Measurements from ENCODE around the gene FNDC3B.

The FNDC3B gene

GRCh38 chr3:172156586-172156955, 117.2 kb downstream of the FNDC3B start:
- DNase-seq: peak; percentile 22

- DNase-seq: no peak
These were observed 118.3 kb downstream of the FNDC3B start for GRCh38 chr3:172157564-172158258.

DNA sequence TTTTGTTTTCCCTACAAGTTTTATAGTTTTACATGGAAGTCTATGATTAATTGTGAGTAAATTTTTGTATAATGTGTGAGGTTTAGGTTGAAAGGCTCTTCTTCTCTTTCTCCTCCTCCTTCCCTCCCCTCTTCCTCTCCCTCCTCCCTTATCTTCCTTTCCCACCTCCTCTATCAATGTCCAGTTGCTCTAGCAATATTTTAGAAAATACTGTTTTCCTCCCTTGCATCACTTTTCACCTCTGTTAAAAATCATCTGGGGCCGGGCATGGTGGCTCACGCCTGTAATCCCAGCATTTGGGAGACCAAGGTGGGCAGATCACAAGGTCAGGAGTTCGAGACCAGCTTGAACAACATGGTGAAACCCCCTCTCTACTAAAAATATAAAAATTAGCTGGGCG, 119.4 kb downstream of the FNDC3B start:
- DNase-seq: no peak

DNA sequence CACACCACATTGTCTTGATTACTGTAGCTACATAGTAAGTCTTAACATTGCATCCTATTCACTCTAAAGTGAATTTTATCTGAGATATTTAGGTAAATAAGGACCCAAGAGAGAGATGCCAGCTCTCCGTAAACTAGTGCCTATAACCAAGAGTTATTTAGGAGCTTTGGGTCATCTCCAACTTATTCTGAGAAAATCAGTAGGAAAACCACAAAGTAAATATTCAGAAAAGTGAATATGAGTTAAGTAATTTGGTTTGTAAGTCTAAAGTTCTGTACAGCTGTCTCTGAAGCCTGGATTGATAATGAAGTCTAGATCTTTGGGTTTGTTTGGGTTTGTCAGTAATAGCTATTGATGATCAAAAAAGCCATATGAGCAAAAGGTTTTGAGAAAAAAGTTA, 120.0 kb downstream of the FNDC3B start:
- DNase-seq: no peak

DNA sequence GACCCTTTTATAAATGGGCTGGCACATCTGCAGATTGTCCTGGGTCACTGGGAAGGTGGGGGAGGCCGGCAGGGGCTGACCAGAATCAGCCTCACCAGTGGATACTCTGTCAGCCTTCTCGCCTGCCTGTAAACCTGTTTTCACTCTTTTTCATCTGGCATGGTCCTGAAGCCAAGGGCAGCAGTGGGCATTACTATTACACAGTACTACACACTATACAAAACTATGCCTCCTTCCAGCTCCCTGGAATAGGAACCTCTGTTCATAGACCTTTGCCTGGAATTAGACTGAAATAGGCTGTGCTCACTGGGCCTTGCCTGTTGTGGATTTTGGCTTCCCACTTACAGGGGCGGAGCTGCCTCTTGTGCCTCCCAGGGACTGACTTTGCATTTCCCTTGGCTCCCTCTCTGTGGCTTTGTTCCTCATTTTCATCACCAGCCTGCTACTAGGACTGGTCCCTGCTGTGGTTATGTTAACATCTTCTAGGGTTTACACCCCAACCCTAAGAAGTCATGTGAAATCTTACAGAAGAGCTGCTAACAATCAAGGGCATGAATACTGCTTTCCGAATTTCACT, 120.7 kb downstream of the FNDC3B start:
- DNase-seq: no peak

DNA sequence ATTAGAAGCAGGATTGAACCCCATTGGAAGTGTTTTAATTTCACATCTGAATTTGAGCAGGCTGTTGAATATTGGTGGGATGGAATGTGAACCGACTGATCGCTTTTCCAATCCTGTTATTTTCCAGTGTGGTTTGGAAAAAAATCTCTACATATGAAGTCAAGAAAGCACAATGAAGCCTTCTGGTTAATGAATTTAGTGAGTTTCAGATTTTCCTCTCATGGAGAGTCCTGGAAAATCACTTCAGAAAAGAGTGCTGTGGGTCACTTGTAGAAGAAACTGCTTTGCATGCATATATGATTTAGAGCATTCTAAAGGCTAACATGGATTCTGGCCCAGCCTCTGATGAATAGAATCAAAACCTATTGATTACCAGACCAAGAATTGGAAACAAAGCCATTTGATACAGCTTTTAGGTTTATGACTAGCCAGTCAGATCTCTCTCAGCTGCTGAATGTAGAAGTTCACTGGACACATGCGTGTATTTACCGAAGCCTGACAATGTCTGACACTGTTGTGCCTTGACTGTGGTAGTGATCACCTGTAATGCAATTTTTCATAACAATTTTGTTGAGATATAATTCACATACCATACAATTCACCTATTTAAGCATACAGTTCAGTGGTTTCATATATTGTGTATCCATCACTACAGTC, 121.9 kb downstream of the FNDC3B start:
- DNase-seq: no peak

DNA sequence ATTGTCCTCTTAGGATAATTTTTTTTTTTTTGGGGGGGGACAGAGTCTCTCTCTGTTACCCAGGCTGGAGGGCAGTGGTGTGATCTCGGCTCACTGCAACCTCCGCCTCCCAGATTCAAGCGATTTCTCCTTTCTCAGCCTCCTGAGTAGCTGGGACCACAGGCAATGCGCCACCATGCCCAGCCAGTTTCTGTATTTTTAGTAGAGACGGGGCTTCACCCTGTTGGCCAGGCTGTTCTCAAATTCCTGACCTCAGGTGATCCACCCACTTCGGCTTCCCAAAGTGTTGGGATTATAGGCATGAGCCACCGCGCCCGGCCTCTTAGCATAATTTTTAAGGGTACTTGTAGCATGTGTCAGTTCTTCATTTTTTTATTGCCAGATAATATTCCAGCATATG, 122.6 kb downstream of the FNDC3B start:
- no peak for DNase-seq

DNA sequence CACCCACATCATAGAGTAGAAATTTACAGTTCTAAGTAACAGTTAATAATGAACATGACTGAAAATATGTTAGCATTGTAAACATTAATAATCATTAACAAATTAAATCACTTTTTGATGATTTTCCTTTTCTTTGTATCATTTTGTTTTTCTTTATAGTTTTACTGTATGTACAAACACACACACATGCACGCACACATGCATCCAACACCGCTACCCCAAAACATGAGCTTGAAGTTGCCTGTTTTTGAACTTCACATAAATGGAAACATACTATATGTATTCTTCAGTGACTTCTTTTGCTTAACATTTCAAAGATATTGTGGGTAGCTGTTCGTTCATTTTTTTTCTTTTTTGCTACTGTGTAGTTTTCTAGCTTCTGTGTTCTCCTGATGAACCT, 123.9 kb downstream of the FNDC3B start:
- no peak for DNase-seq

- no peak for DNase-seq
These were observed 125.4 kb downstream of the FNDC3B start for GRCh38 chr3:172164620-172165362.

- no peak for DNase-seq
These were observed 126.9 kb downstream of the FNDC3B start for GRCh38 chr3:172166261-172166660.

DNA sequence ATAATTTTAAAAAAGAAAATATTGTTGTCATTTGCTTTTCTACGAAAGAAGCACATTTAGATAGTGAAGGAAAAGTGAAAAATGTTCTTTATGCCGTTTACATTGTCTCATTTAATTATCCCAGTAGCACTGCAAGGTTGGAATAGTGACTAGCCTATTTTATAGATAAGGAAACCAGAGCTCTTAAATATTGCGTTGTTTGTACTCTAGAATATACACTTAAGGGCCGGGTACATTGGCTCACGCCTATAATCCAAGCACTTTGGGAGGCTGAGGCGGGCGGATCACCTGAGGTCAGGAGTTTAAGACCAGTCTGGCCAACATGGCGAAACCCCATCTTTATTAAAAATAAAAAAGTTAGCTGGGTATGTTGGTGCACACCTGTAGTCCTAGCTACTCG, 127.5 kb downstream of the FNDC3B start:
- no peak for DNase-seq

GRCh38 chr3:172167892-172168648, 128.7 kb downstream of the FNDC3B start:
- DNase-seq: no peak

DNA sequence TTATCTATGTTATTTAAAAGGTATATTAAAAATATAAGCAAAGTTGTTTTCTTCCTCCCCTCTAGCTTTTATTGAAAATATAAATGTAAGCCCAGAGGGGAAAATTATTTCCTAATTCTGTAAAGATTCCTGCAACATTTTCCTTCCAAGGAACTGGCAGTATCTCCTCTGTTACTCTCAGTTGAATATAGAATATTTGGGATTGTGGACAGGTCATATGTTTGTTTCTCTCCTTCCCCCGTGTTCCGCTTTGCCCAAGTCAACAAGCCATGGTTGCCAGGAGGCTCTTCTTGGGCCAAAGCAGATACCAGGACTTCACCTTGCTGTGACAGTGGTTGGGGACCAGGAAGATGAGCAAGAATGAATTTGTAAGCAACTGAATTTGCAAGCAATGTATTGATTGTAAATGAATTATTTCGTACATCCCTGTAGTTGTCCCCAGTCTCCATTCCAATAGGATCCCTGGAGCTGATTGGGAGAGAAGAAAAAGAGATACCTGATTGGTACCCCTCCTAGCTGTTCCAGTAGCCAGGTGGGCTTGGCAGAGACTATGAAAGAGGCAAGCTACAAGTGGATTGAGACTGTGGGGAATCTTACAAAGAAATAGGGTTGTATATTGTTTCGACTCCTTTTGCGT, 130.8 kb downstream of the FNDC3B start:
- no peak for DNase-seq

GRCh38 chr3:172170841-172171240, 131.5 kb downstream of the FNDC3B start:
- DNase-seq: no peak

GRCh38 chr3:172171396-172172075, 132.2 kb downstream of the FNDC3B start:
- DNase-seq: no peak

DNA sequence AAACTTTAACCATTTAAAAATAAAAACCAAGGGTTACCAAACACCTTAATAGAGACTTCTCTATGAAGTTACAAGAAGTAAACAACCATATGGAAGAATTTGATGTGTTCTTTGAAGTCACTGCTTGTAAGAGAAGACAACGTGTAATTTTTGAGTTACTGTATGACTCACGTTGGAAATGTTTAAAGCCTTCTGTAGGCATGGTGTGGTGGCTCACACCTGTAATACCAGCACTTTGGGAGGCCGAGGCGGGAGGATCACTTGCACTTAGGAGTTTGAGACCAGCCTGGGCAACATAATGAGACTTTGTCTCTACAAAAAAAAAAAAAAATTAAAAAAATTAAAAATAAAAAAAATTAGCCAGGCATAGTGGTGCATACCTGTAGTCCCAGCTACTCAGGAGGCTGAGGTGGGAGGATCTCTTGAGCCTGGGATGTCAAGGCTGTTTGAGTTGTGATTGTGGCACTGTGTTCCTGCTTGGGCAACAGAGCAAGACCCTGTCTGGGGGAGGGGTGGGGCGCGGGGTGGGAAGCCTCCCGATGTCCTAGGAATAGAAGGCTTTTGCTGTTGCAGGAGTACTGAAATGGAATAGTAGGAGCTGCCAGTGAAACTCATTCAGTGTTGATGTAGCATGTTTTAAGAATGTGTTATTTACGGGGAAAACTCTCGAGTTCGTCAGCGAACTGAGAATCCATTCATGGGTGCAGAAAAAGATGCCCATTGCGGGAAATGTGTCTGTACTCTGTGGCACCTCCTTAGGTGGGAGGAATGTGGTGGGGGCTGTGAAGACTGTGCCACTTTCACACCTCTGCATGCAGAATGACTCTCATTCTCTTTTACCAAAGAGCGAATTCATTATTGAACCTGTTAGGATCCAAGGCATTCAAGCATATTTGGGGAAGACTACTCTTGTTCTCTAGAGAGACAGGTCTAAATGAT, 134.2 kb downstream of the FNDC3B start:
- no peak for DNase-seq

DNA sequence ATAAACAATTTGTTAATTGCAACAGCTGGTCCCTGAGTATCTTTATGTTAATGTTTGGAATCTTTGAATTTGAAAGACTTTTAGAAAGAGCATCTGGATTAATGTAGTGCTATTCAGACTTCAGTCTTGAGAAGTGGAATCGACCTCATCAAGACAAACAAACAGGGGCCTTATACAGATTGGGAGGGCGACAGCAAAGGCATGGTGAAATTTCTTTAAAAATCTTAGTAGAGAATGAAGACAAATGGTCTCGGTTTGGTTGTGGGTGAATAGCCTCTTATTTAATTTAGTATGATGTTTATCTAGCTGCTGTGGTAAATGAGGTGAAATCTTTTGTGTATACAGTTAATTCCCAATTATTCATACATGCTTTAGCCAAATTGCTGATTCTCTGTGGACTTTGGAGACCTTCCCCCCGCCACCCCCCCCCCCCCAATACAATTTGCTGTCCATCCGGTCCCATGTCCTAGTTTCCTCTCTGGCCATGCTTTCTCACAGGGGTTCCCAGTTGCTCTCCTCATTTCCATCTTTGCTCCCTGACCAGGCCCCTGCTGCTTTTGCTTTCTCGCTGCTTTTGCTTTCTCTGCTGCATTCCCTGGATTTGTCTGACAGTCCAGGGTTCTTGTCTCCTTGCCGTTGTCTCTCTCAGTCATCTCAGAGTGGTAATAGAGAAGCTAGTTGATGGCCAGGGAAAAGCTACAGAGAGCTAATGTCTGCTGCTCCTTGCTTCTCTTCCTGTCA, 135.3 kb downstream of the FNDC3B start:
- no peak for DNase-seq

DNA sequence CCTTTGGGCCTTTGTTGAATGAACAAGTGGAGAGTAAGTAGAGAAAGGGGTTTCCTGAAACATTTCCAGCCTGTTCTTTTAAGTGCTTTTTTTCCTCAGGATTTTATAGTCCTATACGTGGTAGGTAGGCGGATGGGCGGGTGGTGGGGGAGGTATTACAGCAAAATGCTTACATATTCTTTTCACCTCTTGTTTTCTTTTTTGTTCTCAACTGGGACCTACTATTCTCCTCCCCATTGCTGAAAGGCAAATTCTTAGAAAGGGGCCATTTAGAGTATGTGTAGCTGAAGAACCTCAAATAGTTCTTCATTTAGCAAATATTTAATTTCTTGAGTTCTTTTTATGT, 135.8 kb downstream of the FNDC3B start:
- no peak for DNase-seq

- DNase-seq: no peak
These were observed 136.8 kb downstream of the FNDC3B start for GRCh38 chr3:172176061-172176770.

All from NCI-H510A treated with DMSO at 0.1 percent for 48 hours (cell line).